Cardiac fibroblast (primary cell): ENCODE results near the gene POLR2A.

ENCODE experiments used
- DNase-seq, 2 donors: peaks; one replicate each; pipeline versions ENCODE4 v3.0.0 to v3.0.0-alpha.2; 2010; ENCODE audit warnings: low read depth in 2 of 2
- H3K4me3 ChIP-seq, 2 donors: replicated peaks in 1 of 2; 1 replicate in 1 of 2; 2 replicates in 1 of 2; pipeline ENCODE4 v1.5.1; 2011; ENCODE audit warnings: low read depth in 2 of 2, low read length in 2 of 2, mild to moderate bottlenecking in 2 of 2, moderate library complexity in 1 of 2
- TF ChIP-seq, protein P1 (sequence below): IDR thresholded peaks from one replicate; pipeline ENCODE4 v1.5.1; 2011; ENCODE audit warnings: low read depth, mild to moderate bottlenecking, low read length, inconsistent platforms

Gene POLR2A

DNA sequence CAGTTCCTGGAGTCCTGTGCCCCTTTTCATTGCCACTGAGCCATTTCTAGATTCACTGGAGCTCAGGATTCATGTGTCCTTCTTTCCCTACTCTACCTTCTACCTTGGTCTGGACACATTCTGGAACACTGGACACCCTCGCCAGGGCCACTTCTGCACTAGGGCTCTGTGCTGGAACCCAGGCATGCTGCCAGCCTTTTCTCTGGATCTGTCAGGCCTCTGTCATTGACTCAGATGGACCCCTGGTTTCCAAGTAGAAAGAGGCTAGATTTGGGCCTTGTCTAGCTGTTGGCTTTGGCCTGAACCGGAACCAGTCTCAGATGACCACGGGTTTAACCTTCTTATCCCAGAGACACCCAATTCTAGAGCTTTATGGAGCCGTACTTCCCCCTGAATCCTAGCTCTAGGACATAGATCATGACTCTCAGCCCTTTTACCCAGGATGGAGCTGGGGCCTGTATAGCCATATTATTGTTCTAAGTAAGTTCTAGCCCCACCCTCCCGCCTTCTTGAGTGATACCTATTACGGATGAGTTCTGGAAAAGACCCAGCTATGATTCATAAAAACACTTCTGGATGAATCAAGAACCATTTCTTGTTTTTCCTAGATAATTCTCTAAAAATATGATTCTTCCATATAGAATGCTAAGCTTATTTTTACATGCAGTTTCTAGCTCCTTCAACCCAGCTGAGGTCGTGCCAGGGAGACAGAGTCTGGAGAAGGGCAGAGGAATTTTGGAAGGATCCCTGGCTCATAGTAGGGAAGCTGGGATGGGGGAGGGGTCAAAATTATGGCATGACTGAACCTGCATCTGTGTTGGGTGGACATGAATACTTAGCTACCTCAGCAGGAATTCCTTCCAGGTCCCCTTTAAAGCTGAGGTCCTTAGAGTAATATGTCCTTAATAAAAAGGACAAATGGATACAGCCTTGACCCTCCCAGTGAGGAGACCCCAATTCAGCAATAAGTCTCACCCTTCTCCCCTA lies 40.4 kb upstream of the POLR2A start:
- DNase-seq, result peak; percentile 44 to 89
- TF ChIP-seq, protein P1, sequence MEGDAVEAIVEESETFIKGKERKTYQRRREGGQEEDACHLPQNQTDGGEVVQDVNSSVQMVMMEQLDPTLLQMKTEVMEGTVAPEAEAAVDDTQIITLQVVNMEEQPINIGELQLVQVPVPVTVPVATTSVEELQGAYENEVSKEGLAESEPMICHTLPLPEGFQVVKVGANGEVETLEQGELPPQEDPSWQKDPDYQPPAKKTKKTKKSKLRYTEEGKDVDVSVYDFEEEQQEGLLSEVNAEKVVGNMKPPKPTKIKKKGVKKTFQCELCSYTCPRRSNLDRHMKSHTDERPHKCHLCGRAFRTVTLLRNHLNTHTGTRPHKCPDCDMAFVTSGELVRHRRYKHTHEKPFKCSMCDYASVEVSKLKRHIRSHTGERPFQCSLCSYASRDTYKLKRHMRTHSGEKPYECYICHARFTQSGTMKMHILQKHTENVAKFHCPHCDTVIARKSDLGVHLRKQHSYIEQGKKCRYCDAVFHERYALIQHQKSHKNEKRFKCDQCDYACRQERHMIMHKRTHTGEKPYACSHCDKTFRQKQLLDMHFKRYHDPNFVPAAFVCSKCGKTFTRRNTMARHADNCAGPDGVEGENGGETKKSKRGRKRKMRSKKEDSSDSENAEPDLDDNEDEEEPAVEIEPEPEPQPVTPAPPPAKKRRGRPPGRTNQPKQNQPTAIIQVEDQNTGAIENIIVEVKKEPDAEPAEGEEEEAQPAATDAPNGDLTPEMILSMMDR, result no peak
- no peak overlapping the region for H3K4me3 ChIP-seq

DNA sequence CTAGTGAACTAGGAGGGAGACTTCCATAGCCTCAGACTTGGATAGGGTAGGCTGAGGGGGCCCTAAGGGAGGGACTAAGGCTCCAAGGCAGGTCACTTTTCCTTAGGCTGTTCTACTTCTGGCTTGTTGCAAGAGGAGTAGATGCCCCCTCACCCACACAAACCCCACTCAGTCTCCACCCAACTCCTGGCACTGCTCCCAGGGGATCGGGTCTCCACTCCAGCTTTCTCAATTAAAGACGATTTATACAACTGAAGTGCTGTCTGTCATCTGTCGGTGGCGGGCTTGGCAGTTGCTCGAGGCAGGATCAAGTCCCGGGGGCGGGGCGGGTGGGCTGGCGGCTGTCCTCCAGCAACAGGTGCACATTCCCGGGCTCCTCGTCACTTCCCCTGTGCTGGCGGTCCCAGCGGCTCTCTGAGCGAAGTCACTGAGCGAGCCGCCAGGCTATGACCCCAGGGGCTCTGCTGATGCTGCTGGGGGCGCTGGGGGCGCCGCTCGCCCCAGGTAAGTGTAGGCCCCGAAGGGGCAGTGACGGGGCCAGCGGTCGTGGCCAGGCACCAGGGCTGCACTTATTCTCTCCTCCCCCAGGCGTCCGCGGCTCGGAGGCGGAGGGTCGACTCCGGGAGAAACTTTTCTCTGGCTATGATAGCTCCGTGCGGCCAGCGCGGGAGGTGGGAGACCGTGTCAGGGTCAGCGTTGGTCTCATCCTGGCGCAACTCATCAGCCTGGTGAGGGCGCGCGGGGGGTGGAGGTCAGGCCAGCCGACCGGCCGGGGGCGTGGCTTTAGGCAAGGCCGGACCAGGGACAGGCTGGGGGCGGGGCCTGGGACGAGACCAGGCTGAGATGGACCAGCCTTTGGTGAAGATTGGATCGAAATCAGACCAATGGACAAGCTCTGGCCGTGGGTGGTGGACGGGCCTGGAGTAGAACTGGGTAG lies 39.2 kb upstream of the POLR2A start, which contains the start of gene CHRNB1:
CHRNB1 (plus strand) TSS at position 380 of the 937 bp plus-strand sequence; CDS start at position 447, 67 bp downstream.
- TF ChIP-seq, protein P1, result no peak
- peak within 1 kb of the TSS; percentile 32 to 36 for H3K4me3 ChIP-seq
- peak; percentile 43 to 45 for DNase-seq

- DNase-seq, result no peak
- TF ChIP-seq, protein P1, result no peak
- H3K4me3 ChIP-seq, result peak overlapping the region in 1 of 2 donors; percentile 36
Measured at GRCh38 chr17:7445619-7445968, 38.6 kb upstream of the POLR2A start.

DNA sequence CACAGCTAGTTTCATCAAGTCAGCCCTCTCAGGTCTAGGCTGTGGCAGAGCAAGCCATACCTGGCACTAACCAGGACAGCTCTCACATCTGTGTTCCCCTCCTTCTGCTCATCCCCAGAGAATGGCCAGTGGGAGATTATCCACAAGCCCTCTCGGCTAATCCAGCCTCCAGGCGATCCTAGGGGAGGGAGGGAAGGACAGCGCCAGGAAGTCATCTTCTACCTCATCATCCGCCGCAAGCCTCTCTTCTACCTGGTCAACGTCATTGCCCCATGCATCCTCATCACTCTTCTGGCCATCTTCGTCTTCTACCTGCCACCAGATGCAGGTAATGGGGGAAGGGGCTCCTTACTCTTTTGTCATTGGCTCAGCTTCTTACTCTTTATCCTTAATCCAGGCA lies 35.7 kb upstream of the POLR2A start:
- H3K4me3 ChIP-seq, result no peak overlapping the region
- DNase-seq, result no peak
- TF ChIP-seq, protein P1, result no peak

- DNase-seq, result peak in 1 of 2 donors; percentile 32
- no peak overlapping the region for H3K4me3 ChIP-seq
- TF ChIP-seq, protein P1, result no peak
Measured at GRCh38 chr17:7459961-7460545, 24.1 kb upstream of the POLR2A start.

GRCh38 chr17:7460850-7461660 lies 23.1 kb upstream of the POLR2A start:
- no peak for DNase-seq
- no peak overlapping the region for H3K4me3 ChIP-seq
- TF ChIP-seq, protein P1, result no peak
